Measurements from ENCODE around the gene C11orf91.
"Not testable (repeated sequence)": the region's sequence is repeated elsewhere in the genome, so short reads cannot be mapped to it uniquely, and the experiment has no call there.

C11orf91 gene

GRCh38 chr11:33669598-33670249 lies 30.9 kb downstream of the C11orf91 start:
- DNase-seq (ENCODE audit: low spot score): no peak

- no peak for DNase-seq (ENCODE audit: low spot score)
Observed at GRCh38 chr11:33668951-33669596, 31.6 kb downstream of the C11orf91 start.

DNA sequence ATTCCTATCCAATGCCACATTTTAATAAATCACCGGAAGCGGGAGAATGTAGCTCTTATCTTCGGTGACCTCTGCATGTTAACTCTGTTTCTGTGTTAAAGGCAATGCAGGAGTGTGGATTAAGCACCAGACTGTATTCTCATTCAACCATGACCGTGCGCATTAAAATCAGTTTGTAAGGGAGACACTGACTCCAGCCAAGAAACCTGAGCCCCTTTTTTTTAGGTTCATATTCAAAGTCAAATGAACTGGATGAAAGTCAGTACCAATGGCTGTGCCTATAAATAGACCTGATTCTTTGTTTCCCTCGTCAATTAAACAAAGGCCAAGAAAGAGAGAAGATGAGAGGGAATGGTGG lies 32.2 kb downstream of the C11orf91 start:
- no peak for DNase-seq (ENCODE audit: low spot score)

DNA sequence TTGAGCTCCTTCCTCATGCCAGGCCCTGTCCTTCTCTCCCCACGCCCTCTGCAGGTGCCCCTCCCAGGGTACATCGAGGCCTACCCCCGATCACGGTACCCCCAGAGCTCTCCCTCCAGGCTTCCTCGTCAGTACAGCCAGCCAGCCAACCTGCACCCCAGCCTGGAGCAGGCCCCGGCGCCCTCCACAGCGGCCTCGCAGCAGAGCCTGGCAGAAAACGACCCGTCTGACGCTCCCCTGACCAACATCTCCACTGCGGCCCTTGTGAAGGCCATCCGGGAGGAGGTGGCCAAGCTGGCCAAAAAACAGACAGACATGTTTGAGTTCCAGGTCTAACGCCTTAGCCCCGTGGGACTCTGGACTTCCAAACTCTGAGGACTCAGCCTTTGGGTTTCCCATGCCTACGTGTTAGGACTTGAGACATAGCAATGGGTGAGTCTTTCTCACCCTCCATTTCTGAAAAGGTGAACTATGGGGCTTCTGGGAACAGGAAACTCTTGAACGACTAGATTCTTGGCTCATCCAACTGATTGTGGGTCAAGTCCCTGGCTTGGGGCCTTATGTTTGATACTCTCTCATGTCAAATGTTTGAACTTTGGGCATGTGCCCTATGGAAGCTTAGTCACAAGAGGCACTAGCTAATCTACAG lies 32.7 kb downstream of the C11orf91 start:
- DNase-seq (ENCODE audit: low spot score): no peak

DNA sequence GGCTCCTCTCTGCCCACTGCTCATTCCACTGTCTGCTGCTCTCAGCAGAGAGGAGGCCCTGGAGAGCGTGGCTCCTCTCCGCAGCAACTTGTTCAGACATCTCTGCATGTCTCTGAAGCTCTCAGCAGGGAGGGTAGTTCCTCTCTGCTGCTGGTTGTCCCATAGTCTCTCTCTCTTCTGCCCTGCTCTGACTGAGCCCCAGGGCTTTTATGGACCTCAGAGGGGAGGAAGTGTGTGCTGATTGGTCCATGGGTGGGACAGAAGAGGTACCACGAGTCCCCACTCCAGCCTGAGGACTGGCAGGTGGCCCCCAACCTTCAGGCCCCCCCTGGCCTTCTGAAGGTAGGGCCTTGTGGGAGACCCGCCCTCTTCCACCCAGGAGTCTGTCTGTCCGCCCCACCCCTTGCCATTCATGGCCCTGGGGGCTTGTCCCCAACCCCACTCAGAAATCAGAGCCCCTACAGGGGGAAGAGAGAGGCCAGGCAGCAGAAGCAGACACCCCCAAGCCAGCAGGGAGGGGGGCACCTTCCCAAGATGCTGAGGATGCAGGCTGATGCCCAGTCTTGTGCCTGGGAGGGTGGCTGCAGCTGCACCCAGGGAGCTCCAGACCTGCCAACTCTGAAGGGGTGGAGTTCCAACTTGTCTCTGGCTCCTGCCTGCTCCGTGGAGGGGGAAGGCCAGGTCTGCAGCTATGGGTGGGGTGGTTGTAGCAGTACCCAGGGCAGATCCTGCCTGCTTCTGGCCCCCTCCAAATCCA lies 35.1 kb downstream of the C11orf91 start:
- no peak for DNase-seq (ENCODE audit: low spot score)

DNA sequence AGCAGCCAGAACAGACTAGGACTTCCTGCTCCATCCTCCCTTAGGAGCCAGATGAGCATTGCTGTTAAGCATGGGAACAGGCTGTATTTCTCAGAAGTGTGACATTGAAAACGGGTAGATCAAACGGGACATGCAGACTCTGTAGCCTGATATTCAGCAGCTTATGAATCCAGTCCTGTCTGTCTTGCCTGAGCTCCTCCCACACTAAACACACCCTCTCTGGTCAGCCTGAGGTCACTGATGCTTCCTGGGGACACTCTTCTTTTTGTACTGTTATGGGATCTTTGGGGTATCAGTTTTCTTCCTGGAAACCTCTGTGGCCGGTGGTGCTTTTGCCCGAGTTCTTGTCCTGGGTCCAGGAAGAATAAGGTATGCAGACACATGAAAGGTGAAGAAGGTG lies 35.8 kb downstream of the C11orf91 start:
- no peak for DNase-seq (ENCODE audit: low spot score)

- DNase-seq (ENCODE audit: low spot score): no peak
Observed at GRCh38 chr11:33664166-33664565, 36.5 kb downstream of the C11orf91 start.

- DNase-seq (ENCODE audit: low spot score): peak; percentile 96
Observed at GRCh38 chr11:33663121-33663520, 37.5 kb downstream of the C11orf91 start.

DNA sequence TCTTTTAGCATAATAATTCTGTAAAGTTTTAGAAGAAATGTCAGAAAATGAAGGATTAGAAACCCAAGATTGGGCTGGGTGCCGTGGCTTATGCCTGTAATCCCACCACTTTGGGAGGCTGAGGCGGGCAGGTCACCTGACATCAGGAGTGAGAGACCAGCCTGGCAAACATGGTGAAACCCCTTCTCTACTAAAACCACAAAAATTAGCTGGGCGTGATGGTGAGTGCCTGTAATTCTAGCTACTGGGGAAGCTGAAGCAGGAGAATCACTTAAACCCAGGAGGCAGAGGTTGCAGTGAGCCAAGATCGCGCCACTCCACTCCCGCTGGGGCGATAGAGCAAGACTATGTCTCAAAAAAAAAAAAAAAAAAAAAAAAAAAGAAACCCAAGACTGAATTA lies 39.1 kb downstream of the C11orf91 start:
- DNase-seq (ENCODE audit: low spot score): not testable (repeated sequence)

DNA sequence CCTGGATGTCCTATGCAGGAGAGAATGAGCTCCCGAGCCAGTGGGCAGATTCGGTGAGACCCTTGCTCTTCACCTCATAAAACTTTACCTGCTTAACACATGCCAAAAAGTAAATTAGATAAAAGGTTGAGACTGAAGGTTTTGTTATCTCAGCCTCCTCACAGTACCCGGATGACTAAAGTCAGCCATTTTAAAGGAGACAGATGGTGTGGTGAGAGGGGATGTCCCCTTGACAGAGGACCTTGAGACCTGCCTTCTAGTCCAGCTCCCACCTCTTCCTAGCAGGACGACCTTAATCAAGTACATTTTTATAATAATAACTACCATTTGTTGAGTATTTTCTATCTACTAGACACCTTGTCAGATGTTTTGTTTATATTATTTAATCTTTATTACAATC lies 39.7 kb downstream of the C11orf91 start:
- DNase-seq (ENCODE audit: low spot score): no peak

GRCh38 chr11:33659370-33660139 lies 41.1 kb downstream of the C11orf91 start:
- no peak for DNase-seq (ENCODE audit: low spot score)

GRCh38 chr11:33658195-33658900 lies 42.3 kb downstream of the C11orf91 start:
- DNase-seq (ENCODE audit: low spot score): peak; percentile 58

GRCh38 chr11:33657757-33658156 lies 42.9 kb downstream of the C11orf91 start:
- DNase-seq (ENCODE audit: low spot score): no peak

DNA sequence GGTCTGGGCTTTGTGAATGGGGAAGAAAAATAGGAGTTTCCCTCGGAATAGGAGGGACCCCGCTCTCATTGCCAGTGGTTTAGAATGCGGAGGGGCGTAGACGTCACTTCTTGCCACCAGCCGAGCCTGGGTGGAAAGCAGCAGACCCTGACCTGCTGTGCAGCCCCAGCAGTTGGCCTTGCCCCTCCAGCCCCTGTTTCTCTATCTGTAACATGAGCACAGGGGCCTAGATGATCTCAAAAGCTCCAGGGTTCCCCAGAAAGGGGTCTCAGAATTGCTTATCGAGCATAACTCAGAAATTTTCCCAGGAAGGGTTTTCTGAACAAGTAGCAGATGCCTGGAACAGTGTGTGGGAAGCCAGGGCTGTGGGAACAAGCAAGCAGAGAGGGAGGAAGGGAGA lies 43.9 kb downstream of the C11orf91 start:
- DNase-seq (ENCODE audit: low spot score): no peak

DNA sequence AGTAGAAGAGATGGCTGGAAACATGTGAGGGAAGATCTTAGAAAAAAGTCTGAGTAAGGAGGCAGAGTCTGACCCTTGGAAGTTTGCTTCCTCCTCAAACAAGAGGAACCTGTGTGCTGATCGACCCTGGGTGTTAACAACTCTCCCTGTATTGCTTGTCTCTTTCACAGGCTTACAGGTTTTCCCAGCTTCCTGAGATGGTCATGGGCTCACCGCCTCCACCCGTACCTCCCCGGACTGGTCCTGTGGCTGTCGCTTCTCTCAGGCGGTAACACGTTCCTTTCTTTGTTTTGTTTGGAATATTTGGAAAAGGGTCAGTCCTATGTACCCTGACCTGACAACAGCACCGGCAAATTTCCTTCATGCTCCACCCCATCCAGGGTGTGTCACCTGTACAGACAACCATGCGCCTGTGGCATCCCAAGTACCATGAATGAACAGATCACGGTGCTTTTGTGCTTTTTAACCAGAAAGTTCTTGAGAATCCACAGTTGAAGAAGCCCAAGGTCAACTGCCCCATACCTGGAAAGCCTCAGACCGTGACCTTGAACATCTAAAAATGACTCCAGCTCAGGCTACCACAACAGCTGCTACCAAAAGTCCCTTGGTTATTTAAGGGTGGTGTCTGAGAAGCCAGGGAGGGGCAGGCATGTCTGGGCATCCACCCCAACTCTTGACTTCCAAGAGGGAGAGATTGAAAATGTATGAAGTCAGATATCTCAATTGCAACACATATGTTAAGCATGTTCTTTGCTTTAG lies 44.6 kb downstream of the C11orf91 start:
- DNase-seq (ENCODE audit: low spot score): no peak

GRCh38 chr11:33654594-33654993 lies 46.0 kb downstream of the C11orf91 start:
- no peak for DNase-seq (ENCODE audit: low spot score)

DNA sequence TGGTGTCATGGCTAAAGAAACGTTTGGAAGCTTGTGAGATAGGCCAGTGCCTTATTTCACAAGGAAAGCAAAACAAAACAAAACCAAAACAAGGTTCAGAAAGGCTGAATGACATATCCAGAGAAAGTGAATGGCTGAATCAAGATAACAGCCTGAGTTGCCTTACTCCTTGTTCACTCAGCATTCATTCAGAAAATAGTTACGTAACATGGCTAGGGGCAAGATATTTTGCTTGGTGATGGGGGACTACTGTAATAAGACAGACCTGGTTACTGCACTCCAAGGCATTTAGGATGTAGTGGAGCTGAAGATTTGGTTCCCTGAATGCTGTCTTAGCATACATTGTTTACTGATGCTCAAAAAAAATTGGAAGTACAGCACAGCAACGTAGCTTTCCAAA lies 47.7 kb downstream of the C11orf91 start:
- no peak for DNase-seq (ENCODE audit: low spot score)

- DNase-seq (ENCODE audit: low spot score): no peak
Observed at GRCh38 chr11:33652431-33652830, 48.2 kb downstream of the C11orf91 start.

GRCh38 chr11:33651990-33652389 lies 48.6 kb downstream of the C11orf91 start:
- DNase-seq (ENCODE audit: low spot score): no peak

GRCh38 chr11:33651555-33651954 lies 49.1 kb downstream of the C11orf91 start:
- DNase-seq (ENCODE audit: low spot score): no peak

- no peak for DNase-seq (ENCODE audit: low spot score)
Observed at GRCh38 chr11:33649944-33650343, 50.7 kb downstream of the C11orf91 start.
